OCI-LY7 (cell line): ENCODE results near the gene SBF2. TPM values are rescaled to one million over a fixed set of nuclear protein-coding genes. Genes with fewer than 3 reads are reported as not detected.

ENCODE experiments used
- BruUV-seq: library from RNA; stranded (reverse); fragments of 400-500 nt; replicated peaks from 2 replicates; lab custom pipeline; 2021; lab: Mats Ljungman, UMichigan
- CTCF ChIA-PET: fragments of 300-600 bp; sonication (Branson Sonifier 250); formaldehyde crosslinking; loops from one replicate; lab custom pipeline; 2022; ENCODE audit warnings: antibody characterized with exemption; ENCODE audit not compliant: unreplicated experiment; lab: Charles Lee
- POLR2A ChIA-PET: fragments of 300-600 bp; sonication (Branson Sonifier 250); formaldehyde crosslinking; loops from one replicate; lab custom pipeline; 2022; ENCODE audit warnings: antibody characterized with exemption; lab: Charles Lee
- DNase-seq: peaks from one replicate; pipeline ENCODE4 v3.0.0-alpha.2; 2015; ENCODE audit warnings: low spot score
- H2AFZ ChIP-seq: fragments of 200-600 bp; sonication (generic), shearing (Covaris generic); 2 replicates; pipeline ENCODE4 v1.6.1; 2014; ENCODE audit warnings: mild to moderate bottlenecking, antibody characterized with exemption, low read length, moderate library complexity
- H3K27ac ChIP-seq: fragments of 200-600 bp; sonication (generic); 2 replicates; pipeline ENCODE4 v1.5.1; 2014; ENCODE audit warnings: mixed run types, low read depth, mild to moderate bottlenecking, moderate library complexity, low read length, inconsistent platforms; ENCODE audit not compliant: poor library complexity, severe bottlenecking
- H3K36me3 ChIP-seq: fragments of 200-600 bp; sonication (generic); 2 replicates; pipeline ENCODE4 v1.6.1; 2014; ENCODE audit warnings: mild to moderate bottlenecking, antibody characterized with exemption, low read length, moderate library complexity, mixed read lengths; ENCODE audit not compliant: insufficient read depth
- H3K4me1 ChIP-seq: fragments of 200-600 bp; sonication (generic); 2 replicates; pipeline ENCODE4 v1.5.1; 2014; ENCODE audit warnings: mild to moderate bottlenecking, low read length; ENCODE audit not compliant: insufficient read depth, poor library complexity, severe bottlenecking
- H3K4me2 ChIP-seq: fragments of 200-600 bp; sonication (generic); 2 replicates; pipeline ENCODE4 v1.6.1; 2014; ENCODE audit warnings: mild to moderate bottlenecking, low read length
- H3K4me3 ChIP-seq: fragments of 200-600 bp; sonication (generic); 2 replicates; pipeline ENCODE4 v1.5.1; 2014; ENCODE audit warnings: mild to moderate bottlenecking, low read depth, low read length; ENCODE audit not compliant: poor library complexity, severe bottlenecking
- H3K79me2 ChIP-seq: fragments of 200-600 bp; sonication (generic); 2 replicates; pipeline ENCODE4 v1.6.1; 2016; ENCODE audit warnings: low read depth, mild to moderate bottlenecking, low read length, moderate library complexity, mixed read lengths; ENCODE audit not compliant: insufficient read depth
- H3K9me2 ChIP-seq: fragments of 200-600 bp; sonication (generic); 2 replicates; pipeline ENCODE4 v1.6.1; 2016; ENCODE audit warnings: mild to moderate bottlenecking, low read length, mixed read lengths; ENCODE audit not compliant: insufficient read depth
- H3K9me3 ChIP-seq: fragments of 200-600 bp; sonication (generic); 2 replicates; pipeline ENCODE4 v1.6.1; 2014; ENCODE audit warnings: mild to moderate bottlenecking, mixed run types, low read length, mixed read lengths
- H4K20me1 ChIP-seq: fragments of 200-600 bp; sonication (generic); 2 replicates; pipeline ENCODE4 v1.6.1; 2014; ENCODE audit warnings: mild to moderate bottlenecking, antibody characterized with exemption, low read length, moderate library complexity, mixed read lengths; ENCODE audit not compliant: insufficient read depth
- EZH2phosphoT487 ChIP-seq: fragments of 200-600 bp; sonication (generic); IDR thresholded peaks from 2 replicates; pipeline ENCODE4 v1.6.1; 2018; ENCODE audit warnings: low read depth, borderline replicate concordance, mild to moderate bottlenecking, mixed run types, antibody characterized with exemption, low read length, moderate library complexity, mixed read lengths
- intact Hi-C: fragments of 100-400 bp; cut with micrococcal nuclease; formaldehyde crosslinking; loops from one replicate; pipeline ENCODE4 v1.10.0; 2022; ENCODE audit not compliant: unreplicated experiment
- total RNA-seq, 2 experiments: library from RNA; depleted of rRNA in 1 of 2; stranded (reverse); fragments of >200 nt in 1 of 2; shearing (Covaris generic) in 1 of 2; gene quantifications; 2 replicates each; pipeline ENCODE4 v1.2.3, GENCODE V29; 2014 to 2022
- TF ChIP-seq, protein P1 (sequence below): fragments of 200-600 bp; sonication (generic); conservative IDR thresholded peaks from 2 replicates; pipeline ENCODE4 v1.5.1; 2014; ENCODE audit warnings: mild to moderate bottlenecking, antibody characterized with exemption, low read length, moderate library complexity, mixed read lengths

SBF2 gene
- total RNA-seq, 2 experiments from 2014 or later = 12.9 to 14.3 TPM

DNA sequence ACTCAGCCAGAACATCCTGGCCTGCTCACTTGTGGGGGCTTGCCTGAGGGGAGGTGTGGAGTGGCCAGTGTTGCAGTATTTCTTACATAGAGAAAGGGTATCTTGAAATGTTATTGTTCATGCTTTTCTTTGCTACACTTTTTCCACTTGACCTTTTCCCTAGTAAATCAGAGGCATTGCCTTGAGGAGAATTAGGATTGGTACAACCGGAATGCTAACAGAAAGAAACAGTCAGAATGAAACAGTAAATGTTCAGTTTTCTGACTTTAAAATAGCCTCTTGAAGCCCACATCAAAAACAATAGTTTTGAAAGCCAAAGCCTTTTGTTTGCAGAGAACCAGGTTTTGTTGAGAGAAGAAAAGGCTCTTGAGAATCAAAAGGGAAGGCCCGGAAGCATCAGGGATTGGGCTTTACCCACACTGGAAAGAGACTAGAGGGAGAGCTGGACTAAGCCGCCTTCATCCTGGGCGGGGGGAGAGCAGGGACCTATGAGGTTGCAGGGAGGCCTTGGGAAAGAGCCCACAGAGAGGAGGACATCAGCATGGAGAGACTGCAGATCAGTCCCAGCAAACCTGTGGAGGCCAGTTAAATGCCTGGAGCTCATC lies 23.2 kb upstream of the SBF2 start:
- Histone ChIP-seq H2AFZ (peak overlapping the region; percentile 83), H3K36me3 (no peaks in the 10 kb centered on the region), H3K4me1 (peaks cover 87% of the 10 kb centered on the region), H3K27ac (peak overlapping the region; percentile 94), H4K20me1 (no peaks in the 10 kb centered on the region), H3K9me2 (no peaks in the 10 kb centered on the region), H3K79me2 (no peaks in the 10 kb centered on the region; the same call in 1 of the 2 replicates), H3K9me3 (no peaks in the 10 kb centered on the region; the same call in 1 of the 2 replicates), H3K4me3 (peak overlapping the region; percentile 47), H3K4me2 (peak overlapping the region; percentile 61)
- DNase-seq = peak; percentile 43
- ChIA-PET POLR2A (interaction anchor here (1.1 to 2.2 kb wide), 5 partner anchors 8 to 810 kb away, joined by 3 to 23 read pairs (median 8); no protein-coding TSS in a partner anchor), CTCF (interaction anchor here (0.5 to 2.0 kb wide), 3 partner anchors 8 to 407 kb away, joined by 3 to 4 read pairs (median 4); no protein-coding TSS in a partner anchor)
- TF ChIP-seq, protein P1, sequence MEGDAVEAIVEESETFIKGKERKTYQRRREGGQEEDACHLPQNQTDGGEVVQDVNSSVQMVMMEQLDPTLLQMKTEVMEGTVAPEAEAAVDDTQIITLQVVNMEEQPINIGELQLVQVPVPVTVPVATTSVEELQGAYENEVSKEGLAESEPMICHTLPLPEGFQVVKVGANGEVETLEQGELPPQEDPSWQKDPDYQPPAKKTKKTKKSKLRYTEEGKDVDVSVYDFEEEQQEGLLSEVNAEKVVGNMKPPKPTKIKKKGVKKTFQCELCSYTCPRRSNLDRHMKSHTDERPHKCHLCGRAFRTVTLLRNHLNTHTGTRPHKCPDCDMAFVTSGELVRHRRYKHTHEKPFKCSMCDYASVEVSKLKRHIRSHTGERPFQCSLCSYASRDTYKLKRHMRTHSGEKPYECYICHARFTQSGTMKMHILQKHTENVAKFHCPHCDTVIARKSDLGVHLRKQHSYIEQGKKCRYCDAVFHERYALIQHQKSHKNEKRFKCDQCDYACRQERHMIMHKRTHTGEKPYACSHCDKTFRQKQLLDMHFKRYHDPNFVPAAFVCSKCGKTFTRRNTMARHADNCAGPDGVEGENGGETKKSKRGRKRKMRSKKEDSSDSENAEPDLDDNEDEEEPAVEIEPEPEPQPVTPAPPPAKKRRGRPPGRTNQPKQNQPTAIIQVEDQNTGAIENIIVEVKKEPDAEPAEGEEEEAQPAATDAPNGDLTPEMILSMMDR = no peak
- TF ChIP-seq EZH2phosphoT487 = no peak
- TSS peak; percentile 82 for BruUV-seq
- intact Hi-C loops = loop anchor here (5.0 to 10.0 kb wide), 5 partner anchors 140 to 932 kb away; partner anchors contain the start of genes AMPD3, IPO7 and ZBED5

DNA sequence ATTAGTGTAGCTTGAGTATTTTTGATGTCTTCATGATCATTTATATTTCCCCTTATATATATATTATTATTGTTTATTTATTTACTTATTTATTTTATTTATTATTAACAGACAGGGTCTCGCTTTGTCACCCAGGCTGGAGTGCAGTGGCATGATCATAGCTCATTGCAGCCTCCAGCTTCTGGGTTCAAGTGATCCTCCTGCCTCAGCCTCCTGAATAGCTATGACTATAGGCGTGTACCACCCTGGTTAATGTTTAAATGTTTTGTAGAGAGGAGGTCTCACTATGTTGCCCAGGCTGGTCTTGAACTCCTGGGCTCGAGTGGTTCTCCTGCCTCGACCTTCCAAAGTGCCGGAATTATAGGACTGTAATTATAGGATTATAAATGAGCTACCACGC lies 21.1 kb upstream of the SBF2 start:
- Histone ChIP-seq H2AFZ (0 out of 2 replicates have a peak overlapping the region, but pooled peaks have one; percentile 69), H3K36me3 (no peaks in the 10 kb centered on the region; the same call in 1 of the 2 replicates), H3K9me2 (no peaks in the 10 kb centered on the region), H3K4me1 (peaks cover 96% of the 10 kb centered on the region), H3K79me2 (no peaks in the 10 kb centered on the region; the same call in 1 of the 2 replicates), H3K4me3 (peak overlapping the region; percentile 50), H3K4me2 (peak overlapping the region; percentile 77), H3K9me3 (no peaks in the 10 kb centered on the region; the same call in 1 of the 2 replicates), H3K27ac (peak overlapping the region; percentile 93), H4K20me1 (no peaks in the 10 kb centered on the region)
- ChIA-PET CTCF (no interaction called here), POLR2A (interaction anchor here (0.6 to 1.9 kb wide), 7 partner anchors 9 to 455 kb away, joined by 3 to 7 read pairs (median 5); no protein-coding TSS in a partner anchor)
- intact Hi-C loops = loop anchor here (5.0 to 10.0 kb wide), 5 partner anchors 142 to 930 kb away; partner anchors contain the start of genes AMPD3, IPO7 and ZBED5
- no TSS peak for BruUV-seq
- DNase-seq = no peak
- TF ChIP-seq, protein P1 = no peak
- no peak for TF ChIP-seq EZH2phosphoT487
